Upper lobe of left lung (tissue), 4 donors: ENCODE results near the gene AOAH.

Source experiments
- POLR2A ChIP-seq, 4 donors: fragments of 450-650 bp; IDR thresholded peaks; one replicate each; pipeline ENCODE4 v1.5.1; 2016 to 2017; ENCODE audit warnings: antibody characterized with exemption in 4 of 4, mild to moderate bottlenecking in 2 of 4
- POLR2AphosphoS5 ChIP-seq, 2 donors: sonication (generic); formaldehyde crosslinking; IDR thresholded peaks; one replicate each; pipeline ENCODE4 v1.5.1; 2017; ENCODE audit warnings: antibody characterized with exemption in 2 of 2
- TF ChIP-seq, protein P1 (sequence below), 6 experiments: fragments of 450-650 bp in 4 of 6; fragments of 200-600 bp in 2 of 6; sonication (generic) in 2 of 6; IDR thresholded peaks; one replicate each; pipeline ENCODE4 v1.5.1; 2016 to 2019; ENCODE audit warnings: antibody characterized with exemption in 6 of 6

DNA sequence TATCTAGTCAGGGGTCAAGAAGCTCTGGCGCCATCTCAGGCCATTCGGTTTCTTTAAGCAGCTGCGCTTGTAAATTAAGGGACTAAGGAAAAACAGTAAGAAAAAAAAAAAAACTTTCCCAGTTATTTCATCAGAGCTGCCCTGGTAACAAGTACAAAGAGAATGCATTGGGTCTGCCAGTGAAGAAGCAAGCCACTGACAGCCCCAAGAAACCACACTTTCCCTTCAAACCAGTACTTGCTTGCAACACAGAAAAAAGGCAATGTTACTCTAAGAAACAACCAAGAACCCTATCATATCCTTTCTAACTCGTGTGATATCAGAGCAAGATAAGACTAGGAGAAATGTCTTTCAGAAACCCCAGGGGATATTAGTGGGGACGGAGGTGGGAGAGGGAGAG is 40.6 kb upstream of the AOAH start:
- TF ChIP-seq, protein P1, sequence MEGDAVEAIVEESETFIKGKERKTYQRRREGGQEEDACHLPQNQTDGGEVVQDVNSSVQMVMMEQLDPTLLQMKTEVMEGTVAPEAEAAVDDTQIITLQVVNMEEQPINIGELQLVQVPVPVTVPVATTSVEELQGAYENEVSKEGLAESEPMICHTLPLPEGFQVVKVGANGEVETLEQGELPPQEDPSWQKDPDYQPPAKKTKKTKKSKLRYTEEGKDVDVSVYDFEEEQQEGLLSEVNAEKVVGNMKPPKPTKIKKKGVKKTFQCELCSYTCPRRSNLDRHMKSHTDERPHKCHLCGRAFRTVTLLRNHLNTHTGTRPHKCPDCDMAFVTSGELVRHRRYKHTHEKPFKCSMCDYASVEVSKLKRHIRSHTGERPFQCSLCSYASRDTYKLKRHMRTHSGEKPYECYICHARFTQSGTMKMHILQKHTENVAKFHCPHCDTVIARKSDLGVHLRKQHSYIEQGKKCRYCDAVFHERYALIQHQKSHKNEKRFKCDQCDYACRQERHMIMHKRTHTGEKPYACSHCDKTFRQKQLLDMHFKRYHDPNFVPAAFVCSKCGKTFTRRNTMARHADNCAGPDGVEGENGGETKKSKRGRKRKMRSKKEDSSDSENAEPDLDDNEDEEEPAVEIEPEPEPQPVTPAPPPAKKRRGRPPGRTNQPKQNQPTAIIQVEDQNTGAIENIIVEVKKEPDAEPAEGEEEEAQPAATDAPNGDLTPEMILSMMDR (IDR thresholded peaks at IDR 0.05) = no peak
- TF ChIP-seq POLR2A (IDR thresholded peaks at IDR 0.05) (no peak), POLR2AphosphoS5 (IDR thresholded peaks at IDR 0.05) (no peak)
